Right hindlimb (tissue), 1 donor: Measurements from ENCODE around the gene LEUTX.
"Not testable (repeated sequence)": the region's sequence is repeated elsewhere in the genome, so short reads cannot be mapped to it uniquely, and the experiment has no call there.

Experiments used
- DNase-seq: peaks from one replicate; pipeline ENCODE4 v3.0.0-alpha.2; 2018

LEUTX gene

DNA sequence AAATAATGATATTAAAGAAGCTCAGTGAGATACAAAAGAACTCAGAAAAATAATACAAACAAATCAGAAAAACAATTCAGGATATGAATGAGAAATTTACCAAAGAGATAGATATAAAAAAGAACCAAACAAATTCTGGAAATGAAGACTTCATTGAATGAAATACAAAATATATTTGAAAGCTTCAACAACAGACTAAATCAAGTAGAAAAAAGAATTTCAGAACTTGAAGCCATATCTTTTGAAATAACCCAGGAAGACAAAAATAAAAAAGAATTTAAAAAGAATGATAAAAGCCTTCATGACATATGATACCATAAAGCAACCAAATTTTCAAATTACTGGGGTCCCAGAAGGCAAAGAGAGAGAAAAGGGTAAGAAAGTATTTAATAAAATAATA lies 9.6 kb downstream of the LEUTX start:
- no peak for DNase-seq

DNA sequence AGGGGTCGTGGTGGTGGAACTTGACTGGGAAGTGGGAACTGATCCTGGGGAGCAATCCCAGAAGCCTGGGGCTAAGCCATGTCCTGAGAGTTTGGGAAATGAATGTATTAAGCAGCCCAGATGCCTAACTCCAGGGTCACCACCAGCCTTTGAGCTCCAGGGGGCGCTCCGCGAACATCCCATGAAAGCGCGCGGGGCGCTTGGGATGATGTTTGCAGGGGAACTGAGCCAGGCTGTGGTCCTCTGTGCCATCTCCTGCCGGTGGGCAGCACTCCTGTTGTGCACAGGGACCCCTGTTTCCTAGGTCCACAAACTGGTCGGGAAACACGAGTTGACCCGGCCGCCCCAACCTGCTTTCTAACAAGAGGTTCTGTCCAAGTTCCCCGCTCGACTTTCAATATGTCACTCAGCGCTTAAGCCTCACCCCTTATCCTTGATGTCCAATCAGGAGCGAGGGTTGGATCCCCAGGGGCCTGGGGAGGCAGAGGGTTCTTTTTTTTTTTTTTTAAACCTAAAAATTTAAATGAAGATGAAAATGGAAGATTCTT lies 14.4 kb downstream of the LEUTX start:
- DNase-seq: peak; percentile 86

DNA sequence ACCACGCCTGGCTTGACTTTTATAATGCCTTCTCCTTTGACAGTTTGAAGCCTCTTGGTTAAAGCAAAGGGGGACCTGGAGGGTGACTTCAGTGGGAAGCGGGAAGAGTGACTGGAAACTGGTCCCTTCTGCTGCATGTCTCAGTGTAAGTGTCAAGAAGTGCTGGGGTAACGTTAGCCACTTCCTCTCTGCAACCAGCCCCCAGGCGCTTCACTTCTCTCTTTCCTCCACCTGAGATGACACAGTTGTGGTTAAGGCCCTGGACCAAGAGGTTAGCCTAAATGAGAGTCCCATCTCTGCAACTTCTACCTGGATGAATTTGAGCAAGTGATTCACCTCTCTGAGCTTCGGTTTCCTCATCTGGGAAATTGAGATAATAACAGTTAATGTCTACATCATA lies 16.3 kb downstream of the LEUTX start:
- DNase-seq: no peak

DNA sequence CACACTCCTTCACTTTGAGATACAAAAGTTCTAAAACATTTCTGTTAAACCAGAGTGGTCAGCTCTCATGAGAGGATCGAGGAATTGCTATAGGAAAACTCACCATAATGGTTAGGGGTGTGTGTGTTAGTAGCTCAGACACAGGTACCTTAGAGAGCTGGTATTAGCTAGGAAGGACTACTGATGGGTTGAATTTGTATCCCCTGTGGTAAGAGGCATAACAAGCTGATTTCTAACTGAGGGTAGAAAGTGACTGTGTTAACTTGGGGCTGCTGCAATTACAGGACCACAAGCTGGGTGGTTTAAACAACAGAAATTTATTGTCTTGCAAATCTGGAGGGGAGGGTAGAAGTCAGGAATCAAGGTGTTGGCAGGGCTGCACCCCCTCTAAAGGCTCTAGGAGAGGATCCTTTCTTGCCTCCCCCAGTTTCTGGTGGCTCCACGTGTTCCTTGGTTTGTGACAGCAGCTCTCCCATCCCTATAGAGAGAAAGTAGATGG lies 17.4 kb downstream of the LEUTX start:
- DNase-seq: no peak

DNA sequence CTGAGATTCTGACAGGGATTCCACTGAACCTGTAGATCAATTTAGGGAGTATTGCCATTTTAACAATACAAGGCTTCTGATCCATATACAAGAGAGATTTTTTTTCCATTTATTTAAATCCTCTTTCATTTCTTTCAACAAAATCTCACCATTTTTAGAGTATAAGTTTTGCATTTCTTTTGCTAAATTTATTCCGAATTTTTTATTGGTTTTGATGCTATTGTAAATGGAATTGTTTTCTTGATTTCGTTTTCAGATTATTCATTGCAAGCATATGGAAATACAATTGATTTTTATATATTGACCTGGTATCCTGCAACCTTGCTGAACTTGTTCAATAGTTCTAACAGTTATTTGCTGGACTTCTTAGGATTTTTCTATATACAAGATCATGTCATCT lies 18.4 kb downstream of the LEUTX start:
- DNase-seq: no peak

DNA sequence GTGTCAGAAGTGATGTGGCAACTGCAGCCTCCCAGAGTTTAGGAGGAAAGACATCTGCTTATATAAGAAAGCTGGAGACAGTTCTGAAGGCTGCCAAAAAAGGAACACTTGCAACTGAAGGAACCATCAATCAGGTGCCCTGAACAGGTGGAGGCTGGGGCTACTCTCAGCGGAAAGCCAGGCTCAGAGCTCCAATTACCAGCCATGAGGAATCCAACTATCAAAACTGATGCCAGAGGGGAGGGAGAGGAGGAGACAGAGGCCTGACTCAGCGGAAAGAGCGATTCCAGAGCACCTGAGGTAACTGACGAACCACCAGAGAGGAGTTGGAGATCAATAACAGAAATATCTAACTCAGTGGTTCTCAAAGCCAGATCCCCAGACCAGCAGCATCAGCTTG lies 24.3 kb downstream of the LEUTX start:
- no peak for DNase-seq

DNA sequence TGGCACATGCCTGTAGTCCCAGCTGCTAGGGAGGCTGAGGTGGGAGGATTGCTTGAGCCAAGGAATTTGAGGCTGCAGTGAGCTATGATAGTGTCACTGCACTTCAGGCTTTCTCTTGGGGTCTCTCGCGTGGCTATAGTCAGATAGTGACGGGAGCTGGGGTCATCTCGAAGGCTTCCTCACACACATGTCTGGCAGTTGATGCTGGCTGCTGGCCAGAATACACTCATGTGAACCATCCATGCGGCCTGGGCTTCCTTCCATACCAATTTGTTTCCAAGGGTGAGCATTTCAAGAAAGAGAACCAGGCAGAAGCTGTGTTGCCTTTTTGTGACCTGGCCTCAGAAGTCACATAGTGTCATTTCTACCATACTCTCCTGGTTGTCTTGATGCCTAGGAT lies 26.4 kb downstream of the LEUTX start:
- DNase-seq: no peak

DNA sequence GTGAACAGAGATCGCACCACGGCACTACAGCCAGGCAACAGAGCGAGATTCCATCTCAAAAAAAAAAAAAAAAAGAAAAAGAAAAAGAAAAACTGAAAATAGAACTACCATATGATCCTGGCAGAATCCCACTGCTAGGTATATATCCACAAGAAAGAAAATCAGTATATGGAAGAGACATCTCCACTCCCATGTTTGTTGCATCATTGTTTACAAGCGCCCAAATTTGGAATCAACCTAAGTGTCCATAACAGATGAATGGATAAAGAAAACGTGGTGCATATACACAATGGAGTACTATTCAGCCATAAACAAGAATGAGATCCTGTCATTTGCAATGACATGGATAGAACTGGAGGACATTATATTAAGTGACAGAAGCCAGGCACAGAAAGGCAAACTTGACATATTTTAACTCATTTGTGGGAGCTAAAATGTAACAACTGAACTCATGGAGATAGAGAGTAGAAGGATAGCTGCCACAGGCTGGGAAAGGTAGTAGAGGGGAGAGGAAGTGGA lies 29.3 kb downstream of the LEUTX start:
- DNase-seq: no peak

DNA sequence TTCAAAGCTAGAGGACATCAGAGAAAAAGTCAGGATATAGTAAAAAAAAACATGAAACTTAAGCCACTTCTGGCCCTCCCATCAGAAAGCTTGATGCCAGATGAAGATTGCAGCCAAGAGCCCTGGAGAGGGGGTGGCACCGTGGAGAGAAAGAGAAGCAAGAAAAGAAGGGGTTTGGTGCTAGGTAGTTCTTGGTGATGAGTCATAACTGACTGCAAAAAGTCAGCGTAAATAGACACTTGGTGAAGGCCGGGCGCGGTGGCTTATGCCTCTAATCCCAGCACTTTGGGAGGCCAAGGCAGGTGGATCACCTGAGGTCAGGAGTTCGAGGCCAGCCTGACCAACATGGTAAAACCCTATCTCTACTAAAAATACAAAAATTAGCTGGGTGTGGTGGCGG lies 30.0 kb downstream of the LEUTX start:
- DNase-seq: not testable (repeated sequence)

DNA sequence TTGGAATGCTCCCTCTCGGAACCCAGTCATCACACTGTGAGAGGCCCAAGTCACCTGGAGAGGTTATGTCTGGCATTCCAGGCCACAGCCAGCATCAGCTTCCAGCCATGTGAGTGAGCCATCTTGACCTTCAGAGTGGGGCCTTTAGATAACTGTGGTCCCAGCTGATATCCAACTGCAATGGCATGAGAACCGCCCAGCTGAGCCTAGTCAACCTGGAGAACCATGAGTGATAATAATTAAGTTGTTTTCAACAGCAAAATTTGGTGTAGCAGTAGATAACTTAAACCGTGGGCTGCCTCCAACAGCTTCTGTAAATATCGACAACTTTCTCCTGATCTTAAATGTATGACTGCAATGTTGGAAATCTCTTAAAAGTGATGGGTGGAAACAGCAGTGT lies 30.7 kb downstream of the LEUTX start:
- DNase-seq: no peak

DNA sequence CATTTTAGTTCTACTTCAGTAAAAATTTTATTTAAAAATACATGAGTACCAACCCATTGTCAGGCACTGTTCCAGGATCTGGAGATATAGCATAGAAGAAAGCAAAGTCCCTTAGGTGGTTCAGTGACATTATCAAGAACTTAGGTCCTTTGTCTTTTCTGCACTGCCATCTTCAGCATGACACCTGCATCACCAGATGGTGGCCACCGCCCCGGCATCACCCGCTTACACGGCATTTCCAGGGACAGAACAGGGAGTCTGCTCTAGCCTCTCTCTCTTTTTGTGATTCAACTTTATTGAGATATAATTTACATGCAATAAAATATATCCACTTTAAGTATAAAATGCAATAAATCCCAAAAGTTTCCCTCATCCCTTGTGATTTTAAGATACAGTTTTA lies 31.8 kb downstream of the LEUTX start:
- DNase-seq: no peak

DNA sequence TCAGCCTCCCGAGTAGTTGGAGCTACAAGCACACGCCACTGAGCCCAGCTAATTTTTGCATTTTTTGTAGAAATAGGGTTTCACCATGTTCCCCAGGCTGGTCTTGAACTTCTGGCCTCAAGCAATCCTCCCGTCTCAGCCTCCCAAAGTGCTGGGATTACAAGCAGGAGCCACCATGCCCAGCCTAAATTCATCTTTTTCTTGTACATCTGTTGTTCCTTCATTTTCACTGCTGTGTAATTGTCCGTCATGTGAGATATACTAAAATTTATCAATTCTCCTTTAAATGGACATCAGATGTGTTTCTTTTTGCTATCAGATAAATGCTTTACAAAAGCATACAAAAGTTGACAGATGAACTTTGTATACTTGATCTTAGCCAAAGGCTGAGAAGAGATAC lies 32.4 kb downstream of the LEUTX start:
- no peak for DNase-seq

DNA sequence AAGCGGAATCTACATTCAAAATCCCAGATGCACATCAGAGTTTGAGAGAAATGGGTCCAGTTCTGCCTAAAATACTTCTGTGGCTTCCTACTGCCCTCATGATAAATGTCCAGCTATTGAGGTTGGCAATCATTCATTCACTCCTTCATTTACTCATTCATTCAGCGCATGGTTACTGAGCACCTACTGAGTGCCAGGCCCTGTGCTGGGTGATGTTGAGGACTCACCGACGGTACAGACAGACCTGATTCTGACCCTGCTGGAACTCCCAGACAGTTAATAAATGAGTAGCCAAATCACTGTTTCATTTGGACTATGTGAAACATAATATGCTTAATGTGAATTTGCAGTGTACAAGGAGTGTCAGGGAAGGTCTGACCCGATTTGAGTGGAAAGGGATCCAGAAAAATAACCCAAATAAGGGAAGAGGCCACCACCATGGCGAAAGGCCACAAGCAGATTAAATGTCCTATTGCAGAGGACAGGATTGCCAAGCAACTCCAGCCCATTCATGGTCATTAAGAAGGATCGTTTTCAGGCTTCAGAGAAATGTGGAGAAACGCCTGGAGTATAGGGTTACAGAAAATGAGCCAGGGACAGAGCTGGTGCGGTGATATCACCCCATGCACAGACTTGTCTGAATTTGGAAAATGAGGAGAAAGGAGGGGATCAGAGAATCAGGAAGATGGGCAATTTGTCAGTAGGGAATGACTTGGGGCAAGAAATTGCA lies 34.8 kb downstream of the LEUTX start:
- no peak for DNase-seq

DNA sequence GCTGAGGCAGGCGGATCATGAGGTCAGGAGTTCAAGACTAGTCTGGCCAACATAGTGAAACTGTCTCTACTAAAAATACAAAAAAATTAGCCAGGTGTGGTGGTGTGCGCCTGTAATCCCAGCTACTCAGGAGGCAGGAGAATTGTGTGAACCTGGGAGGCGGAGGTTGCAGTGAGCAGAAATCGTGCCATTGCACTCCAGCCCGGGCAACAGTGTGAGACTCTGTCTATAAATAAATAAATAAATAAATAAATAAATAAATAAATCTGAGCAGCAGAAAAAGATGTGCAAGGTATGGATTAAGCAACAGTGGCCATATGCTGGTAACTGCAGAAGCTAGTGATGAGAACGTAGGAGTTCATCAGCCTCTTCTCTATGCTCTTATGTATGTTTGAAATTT lies 35.5 kb downstream of the LEUTX start:
- not testable (repeated sequence) for DNase-seq

DNA sequence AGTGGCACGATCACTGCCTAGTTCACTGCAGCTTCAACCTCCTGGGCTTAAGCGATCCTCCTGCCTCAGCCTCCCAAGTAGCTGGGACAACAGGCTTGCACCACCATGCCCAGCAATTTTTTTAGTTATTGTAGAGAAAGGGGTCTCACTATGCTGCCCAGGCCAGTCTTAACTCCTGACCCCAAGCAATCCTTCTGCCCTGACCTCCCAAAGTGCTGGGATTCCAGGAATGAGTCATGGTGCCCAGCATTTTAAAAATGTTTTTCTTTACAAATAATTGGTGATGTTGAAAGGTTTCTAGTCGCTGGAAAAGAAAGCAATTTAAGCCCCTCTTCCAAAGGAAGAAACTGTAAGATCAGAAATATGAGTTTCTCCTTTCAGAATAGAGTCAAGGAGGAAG lies 35.9 kb downstream of the LEUTX start:
- DNase-seq: no peak

DNA sequence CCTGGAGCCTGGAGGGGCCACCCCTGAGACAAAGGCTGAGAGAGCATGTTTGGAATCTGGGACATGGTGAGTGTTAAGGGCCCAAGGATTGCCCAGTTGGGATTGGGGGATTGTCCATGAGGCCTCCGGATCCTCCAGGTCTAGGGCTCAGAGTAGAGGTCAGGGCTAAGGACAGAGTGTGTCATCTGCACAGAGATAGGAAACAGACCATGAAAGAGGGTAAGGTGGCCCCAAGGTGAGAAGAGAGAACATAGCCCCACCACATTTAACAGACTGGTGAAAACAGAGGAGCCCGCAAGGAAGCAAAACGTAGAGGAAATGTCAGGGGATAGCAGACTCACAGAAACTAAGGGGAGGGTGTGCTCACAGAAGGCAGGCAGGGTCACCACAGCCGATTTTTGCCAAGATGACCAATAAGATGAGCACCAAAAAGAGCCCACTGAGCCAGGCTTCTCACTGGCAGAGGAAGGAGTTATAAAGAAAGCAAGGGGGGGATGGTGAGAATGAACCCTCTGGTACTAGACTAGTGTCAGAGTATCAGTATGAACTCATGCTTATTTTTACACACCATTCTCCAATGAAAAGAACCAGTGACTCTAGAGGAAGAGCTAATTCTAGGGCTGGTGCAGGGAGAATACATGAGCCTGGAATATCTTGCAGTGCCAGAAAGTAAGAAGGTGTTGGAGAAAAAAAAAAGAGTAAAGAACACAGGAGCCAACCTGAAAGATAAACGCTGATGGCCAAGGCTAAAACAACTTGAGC lies 37.8 kb downstream of the LEUTX start:
- no peak for DNase-seq

DNA sequence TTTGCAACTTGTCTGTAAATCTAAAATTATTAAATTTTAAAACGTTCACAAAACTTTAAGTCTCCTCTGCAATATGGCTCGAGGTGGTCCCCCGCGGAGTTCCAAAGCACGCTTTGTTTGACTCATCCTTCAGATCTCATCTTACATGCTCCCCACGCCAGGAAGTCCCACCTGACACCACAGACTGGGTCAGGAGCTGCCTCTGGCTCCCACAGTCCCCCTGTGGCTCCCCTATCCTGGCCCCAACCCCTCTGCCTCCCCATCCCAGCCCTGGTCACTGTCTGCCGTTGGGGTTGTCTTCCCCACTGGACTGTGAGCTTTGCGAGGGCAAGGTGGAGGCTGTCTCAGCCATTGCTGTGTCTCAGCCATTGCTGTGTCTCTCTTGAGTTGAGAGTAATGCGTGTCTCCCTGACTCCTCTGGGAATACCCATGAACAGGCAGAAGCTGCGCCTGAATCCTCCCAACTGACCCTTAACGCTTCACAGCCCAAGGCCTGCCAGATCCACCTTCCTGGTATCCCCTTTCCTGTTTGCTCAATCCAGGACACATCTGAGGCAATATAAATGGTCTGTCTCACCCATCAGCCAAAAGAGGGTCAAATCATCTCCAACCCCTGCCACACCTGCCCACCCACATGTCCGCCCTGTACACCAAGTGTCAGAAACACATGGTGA lies 39.4 kb downstream of the LEUTX start:
- DNase-seq: no peak

DNA sequence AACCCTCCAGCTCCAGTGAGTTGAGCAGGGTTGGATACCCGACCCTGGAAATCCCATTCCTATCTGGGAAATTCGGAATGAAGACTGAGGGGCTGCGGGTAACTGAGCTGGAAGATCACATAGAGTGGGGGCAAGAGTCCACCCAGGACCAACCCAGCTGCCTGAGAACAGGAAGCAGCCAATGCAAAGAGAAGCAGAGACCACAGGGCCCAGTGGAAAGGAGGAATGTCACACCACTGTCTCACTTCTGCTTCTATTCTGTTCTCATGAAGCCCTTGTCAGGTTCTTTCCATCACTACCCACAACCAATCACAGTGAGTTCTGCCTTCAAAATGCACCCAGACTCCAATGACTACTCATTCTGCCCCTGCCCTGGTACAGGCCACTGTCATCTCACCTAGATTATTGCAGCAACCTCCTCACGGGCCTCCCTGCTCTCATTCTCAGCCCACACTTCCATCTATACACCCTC lies 40.0 kb downstream of the LEUTX start:
- DNase-seq: no peak

DNA sequence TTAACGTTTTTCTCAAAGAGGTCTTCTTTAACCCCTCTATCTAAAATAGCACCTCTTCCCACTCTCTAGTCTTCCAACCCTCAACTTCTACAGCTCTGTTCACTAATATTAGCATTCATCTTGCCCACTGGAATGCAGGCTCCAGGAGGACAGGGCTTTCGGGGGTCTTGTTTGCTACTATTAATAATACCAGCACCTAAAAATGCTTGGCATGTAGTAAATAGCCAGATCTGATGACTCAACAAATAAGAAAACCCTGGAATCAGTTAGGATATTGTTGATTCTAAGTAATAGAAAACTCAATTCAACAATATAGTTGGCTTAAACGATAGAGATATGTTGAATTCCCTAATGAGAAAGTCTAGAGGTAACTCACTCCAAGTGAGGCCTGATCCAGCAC lies 41.1 kb downstream of the LEUTX start:
- DNase-seq: no peak

DNA sequence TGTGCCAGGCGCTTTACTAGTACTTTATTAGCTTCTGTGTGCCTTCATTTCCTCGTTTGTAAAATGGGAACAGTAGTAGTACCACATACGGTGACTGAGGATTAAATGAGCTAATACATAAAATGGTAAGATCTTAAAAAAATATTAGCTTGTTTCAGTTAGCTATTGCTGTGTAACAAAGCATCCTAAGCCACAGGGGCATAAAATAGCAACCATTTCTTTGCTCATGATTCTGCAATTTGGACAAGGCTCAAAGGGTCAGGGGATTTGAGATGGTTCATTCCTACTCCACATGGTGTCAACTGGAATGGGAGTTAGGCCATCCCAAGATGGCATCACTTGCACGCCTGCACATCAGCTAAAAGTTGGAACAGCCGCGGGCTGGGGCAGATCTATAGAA lies 42.0 kb downstream of the LEUTX start:
- DNase-seq: no peak

DNA sequence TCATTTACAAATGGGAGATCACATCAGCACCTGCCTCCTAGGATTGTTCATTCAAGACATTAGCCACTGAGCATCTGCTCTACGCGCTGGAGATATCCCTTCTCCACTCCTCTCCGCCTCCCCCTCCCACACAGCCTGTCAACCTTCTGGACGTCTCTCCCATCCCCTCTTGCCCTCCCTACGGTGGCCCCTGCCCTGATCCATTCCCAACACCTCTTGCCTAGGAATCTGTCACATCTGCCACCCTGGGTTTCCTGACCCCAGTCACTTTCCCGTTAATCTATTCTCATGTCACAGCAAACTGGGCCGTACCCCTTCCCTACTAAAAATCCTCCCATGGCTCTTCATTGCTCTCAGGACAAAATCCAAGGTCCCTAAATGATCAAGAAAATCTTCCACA lies 45.0 kb downstream of the LEUTX start:
- DNase-seq: no peak

DNA sequence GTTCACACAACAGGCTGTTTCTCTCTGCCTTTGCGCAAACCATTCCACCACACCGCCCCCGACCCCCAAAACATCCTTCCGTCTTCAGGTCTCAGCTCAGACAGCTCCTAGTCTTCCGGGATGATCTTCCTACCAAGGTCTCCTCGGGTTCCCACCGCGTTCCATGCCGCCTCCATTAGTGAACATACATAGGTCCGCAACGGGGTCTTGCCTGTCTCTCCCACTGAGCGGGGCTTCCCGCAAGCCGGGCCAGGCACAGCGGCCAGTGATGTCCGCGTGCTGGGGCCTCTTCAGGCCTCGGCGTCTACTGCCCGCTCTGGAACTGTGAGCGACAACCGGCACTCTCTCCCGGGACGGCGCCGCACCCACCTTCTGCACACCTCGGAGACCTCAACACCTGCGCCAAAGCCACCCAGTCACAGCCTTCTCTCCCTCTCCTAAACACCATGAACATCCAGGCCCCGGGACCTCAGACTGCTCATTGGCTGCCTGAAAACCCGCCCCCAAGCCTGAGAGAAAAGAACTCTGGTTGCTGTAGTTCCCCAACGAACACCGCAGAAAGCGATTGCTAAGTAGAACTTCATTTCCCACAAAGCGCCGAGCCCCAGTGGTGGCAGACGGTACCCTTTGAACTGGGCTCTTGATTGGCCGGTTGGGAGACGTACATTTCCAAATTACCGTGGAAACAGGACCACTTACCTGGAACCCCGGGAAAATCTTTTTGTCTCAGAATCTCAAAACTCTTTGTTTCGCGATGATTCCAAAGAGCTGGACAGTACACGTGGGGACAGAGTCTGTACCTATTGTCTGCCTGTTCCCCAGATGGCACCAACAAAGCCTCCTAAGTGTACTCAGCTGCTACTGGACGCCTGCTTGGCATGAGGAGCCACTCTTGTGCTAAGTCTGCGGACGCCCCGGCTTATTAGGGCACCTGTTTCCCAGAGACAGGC lies 45.8 kb downstream of the LEUTX start:
- DNase-seq: peak; percentile 94
